SIG-M5 treated with dmso at 0.1 percent for 504 hours (cell line): ENCODE results near the gene XYLT1.
A peak's percentile ranks its signal among the peaks of the same experiment; 100 is the strongest.
"Not testable (repeated sequence)": the region's sequence is repeated elsewhere in the genome, so short reads cannot be mapped to it uniquely, and the experiment has no call there.

Experiments used
- DNase-seq: peaks from one replicate; lab custom pipeline; 2025; ENCODE audit not compliant: unreplicated experiment; lab: John Stamatoyannopoulos, UW

XYLT1 gene

GRCh38 chr16:17340804-17341203 lies 130.0 kb downstream of the XYLT1 start:
- DNase-seq: no peak

DNA sequence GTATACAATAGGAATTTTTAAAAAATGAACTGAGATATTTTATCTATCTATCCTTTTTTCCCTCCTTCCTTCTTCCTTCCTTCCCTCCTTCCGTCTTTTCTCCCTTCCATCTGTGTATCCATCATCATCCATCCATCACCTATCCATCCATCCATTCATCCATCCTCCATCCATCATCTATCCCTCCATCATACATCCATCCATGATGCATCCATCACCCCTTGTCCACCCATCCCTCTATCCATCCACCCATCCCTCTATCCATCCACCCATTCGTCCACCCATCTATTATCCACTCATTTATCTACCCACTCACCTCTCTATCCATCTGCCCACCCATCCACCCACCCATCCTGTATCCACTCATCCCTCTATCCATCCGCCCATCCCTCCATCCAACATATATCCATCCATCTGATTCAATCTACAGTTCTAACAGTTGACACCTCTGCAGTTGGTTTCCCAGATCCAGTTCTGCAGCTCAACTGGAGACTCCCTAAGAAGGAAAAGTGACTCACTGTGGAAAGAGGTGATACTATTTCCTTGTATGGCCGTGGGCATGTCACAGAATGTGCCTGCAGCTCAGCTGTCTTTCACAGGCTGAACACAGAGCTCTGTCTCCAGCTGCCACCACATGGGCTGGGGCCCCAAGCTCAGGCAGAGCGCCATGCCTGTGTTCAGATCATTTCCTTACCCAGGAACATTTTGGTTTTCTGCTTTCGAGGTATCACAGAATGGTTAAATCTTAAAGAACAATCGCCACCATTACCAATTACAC lies 130.8 kb downstream of the XYLT1 start:
- peak; percentile 26 for DNase-seq

GRCh38 chr16:17338244-17338643 lies 132.5 kb downstream of the XYLT1 start:
- DNase-seq: no peak

GRCh38 chr16:17336530-17336900 lies 134.2 kb downstream of the XYLT1 start:
- DNase-seq: no peak

DNA sequence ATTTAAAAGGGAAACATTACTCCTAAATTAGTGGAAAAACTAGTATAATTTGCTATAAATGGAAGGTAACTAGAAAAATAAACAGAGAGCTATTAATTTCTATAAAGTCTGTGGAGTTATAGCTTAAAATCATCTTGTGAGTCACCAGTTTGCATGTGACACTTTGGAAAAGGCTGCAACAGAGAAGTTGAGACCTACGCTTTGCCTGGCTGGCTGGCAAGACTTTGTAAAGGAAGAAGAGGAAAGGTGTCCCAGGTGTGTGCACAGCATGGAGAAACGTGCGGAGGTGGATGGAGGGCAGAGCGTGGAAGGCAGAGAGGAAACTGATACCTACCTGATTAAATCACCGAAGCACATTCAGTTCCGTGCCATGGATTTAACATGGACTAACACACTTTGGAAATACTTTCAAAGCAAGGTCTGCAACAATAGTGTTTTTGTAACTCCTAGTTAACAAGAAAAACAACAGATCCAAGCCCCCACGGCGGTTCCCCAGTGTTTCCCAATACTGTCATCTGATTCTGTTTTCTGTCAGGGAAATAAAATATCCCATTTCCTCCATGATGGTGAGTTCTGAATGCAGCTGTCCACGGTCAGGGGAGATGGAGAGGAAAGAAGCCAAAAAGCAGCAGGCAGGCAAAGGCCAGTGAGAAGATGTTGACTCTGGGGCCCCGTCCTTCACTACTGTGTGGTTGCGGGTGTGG lies 134.8 kb downstream of the XYLT1 start:
- no peak for DNase-seq

- not testable (repeated sequence) for DNase-seq
Observed at GRCh38 chr16:17335406-17335805, 135.4 kb downstream of the XYLT1 start.

- no peak for DNase-seq
Observed at GRCh38 chr16:17334096-17334495, 136.7 kb downstream of the XYLT1 start.

DNA sequence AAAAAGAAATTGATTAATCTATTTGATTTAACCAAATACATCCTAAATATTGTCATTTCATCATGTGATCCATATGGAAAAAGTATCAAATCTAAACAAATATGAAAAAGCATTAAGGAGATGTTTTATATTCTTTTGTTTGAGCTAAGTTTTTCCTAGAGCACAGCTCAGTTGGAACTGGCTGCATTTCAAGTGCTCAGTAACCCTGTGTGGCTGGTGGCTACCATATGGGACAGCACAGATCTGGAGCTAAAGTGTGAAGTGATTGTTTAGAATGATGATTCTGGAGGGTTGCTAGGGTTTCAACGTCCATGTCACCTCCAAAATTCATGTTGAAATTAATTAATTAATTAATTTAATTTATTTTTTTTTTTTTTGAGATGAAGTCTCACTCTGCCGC lies 137.5 kb downstream of the XYLT1 start:
- no peak for DNase-seq

GRCh38 chr16:17331991-17332390 lies 138.8 kb downstream of the XYLT1 start:
- no peak for DNase-seq

DNA sequence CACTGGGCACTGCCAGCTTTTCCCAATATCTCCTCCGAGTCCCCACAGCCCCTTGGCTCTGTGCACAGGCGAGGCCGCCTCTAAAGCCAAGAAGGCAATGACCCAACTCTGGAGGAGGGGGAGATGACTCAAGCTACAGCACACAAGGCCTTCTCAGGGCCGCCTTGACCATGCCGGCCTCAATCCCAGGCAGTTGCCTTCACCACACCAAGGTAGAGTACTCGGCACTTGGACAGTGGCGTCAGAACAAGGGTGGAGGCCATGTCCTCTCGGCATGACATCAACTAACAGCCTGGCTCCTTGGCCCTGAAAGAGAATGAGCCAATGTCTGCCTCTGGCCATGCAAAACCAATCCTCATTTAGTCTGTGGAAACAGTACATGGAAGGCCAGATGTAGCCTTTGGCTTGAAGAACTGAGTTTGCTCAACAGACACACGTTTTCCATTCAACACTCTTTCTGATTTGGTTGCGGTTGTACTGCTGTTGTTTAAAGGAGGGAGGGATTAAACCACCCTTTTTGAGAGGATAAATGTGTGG lies 139.6 kb downstream of the XYLT1 start:
- no peak for DNase-seq

GRCh38 chr16:17330044-17330443 lies 140.7 kb downstream of the XYLT1 start:
- no peak for DNase-seq

GRCh38 chr16:17329391-17329790 lies 141.4 kb downstream of the XYLT1 start:
- DNase-seq: no peak

GRCh38 chr16:17328932-17329331 lies 141.8 kb downstream of the XYLT1 start:
- DNase-seq: no peak

GRCh38 chr16:17327664-17328335 lies 143.0 kb downstream of the XYLT1 start:
- DNase-seq: no peak

DNA sequence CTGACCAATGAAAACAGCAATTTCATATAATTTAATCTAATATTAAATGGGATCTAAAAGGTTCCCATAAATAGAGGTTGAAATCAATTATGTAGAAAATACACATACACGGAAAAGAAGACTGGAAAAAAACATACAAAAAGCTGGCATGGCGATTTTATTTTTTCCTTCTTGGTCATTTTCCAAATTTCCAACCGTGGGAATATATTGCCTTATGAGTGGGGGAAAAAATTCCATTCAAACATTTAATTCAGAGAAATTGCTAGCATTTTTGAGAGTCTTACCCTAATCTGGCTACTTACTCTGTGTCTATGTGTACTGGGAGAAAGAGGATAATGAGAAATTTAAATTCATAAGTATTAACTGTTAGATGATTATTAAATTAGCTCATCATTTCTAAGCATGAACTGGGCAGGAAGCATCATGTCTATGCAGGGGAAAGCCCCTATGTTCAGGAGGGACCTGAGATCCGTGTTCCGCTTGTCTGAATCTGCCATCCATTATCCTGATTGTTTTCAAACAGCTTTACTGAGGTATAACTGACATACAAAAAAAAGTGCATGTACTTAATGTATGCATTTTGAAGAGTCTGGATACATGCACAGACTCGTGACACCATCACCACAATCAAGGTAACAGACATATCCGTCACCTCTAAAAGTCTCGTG lies 145.2 kb downstream of the XYLT1 start:
- no peak for DNase-seq

- DNase-seq: no peak
Observed at GRCh38 chr16:17324451-17324850, 146.3 kb downstream of the XYLT1 start.

GRCh38 chr16:17323171-17323570 lies 147.6 kb downstream of the XYLT1 start:
- DNase-seq: no peak

GRCh38 chr16:17321824-17322223 lies 148.9 kb downstream of the XYLT1 start:
- peak; percentile 94 for DNase-seq

DNA sequence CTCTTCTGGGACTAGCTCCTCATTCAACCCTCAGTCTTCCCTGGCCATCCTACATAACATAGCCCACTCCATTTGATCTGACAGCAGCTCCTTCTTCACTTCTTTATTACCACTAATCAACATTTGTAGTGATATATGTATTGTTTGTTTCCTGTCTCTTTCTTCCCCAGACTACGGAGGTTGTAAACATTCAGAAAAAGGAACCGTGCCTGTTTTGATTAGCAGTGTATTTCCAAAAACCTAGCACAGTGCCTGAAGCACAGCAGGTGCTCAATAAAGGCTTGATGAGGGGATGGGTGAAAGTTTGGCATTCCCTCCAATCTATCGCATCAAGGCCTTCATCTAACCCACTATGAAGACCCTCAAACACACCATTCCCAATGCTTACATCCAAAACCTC lies 150.8 kb downstream of the XYLT1 start:
- DNase-seq: no peak

GRCh38 chr16:17318238-17318637 lies 152.5 kb downstream of the XYLT1 start:
- peak; percentile 16 for DNase-seq

DNA sequence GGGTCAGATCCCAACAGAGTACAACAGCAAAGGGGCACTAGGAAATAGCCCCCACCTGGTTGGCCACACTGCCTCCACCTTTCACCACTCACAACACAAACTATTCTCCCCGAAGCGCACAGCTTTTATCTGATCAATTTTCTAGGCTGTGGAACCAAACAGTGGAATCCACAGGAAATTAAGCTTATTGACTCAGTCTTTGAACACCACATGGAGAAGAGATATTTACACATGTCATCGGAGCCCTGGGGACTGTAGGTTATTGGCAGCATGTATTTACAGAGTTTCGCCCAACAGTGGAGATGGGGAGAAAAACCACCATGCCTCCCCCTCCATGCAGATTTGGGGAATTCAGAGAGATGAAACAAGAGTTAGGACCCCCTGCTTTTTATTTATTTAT lies 154.8 kb downstream of the XYLT1 start:
- DNase-seq: no peak
